Parathyroid adenoma (tissue), 2 donors: ENCODE results near the gene SERINC3.
A peak's percentile ranks its signal among the peaks of the same experiment; 100 is the strongest.

ENCODE experiments used
- H2AFZ ChIP-seq: fragments of 300-600 bp; sonication (generic); one replicate; pipeline ENCODE4 v1.7.0; 2017; ENCODE audit warnings: antibody characterized with exemption, mild to moderate bottlenecking
- H3K27ac ChIP-seq: fragments of 300-600 bp; sonication (generic); one replicate; pipeline ENCODE4 v1.7.0; 2017
- H3K27me3 ChIP-seq: fragments of 300-600 bp; sonication (generic); one replicate; pipeline ENCODE4 v1.7.0; 2017; ENCODE audit warnings: low read length; ENCODE audit not compliant: control insufficient read depth, insufficient read depth
- H3K36me3 ChIP-seq: fragments of 300-600 bp; sonication (generic); one replicate; pipeline ENCODE4 v1.7.0; 2017; ENCODE audit warnings: low read length; ENCODE audit not compliant: control insufficient read depth, insufficient read depth
- H3K4me1 ChIP-seq: fragments of 300-600 bp; sonication (generic); one replicate; pipeline ENCODE4 v1.7.0; 2017; ENCODE audit warnings: control low read depth
- H3K4me2 ChIP-seq: fragments of 300-600 bp; sonication (generic); one replicate; pipeline ENCODE4 v1.7.0; 2017; ENCODE audit warnings: low read length
- H3K4me3 ChIP-seq: fragments of 300-600 bp; sonication (generic); one replicate; pipeline ENCODE4 v1.7.0; 2017; ENCODE audit warnings: low read depth, low read length
- H3K79me2 ChIP-seq: fragments of 300-600 bp; sonication (generic); one replicate; pipeline ENCODE4 v1.7.0; 2017; ENCODE audit warnings: control low read depth
- H3K9ac ChIP-seq: fragments of 300-600 bp; sonication (generic); one replicate; pipeline ENCODE4 v1.7.0; 2017; ENCODE audit warnings: mild to moderate bottlenecking
- H3K9me3 ChIP-seq: fragments of 300-600 bp; sonication (generic); one replicate; pipeline ENCODE4 v1.7.0; 2017; ENCODE audit warnings: low read length; ENCODE audit not compliant: control insufficient read depth
- TF ChIP-seq, protein P1 (sequence below): fragments of 300-600 bp; sonication (generic); IDR thresholded peaks from one replicate; pipeline ENCODE4 v1.7.0; 2017; ENCODE audit warnings: antibody characterized with exemption, mild to moderate bottlenecking
- donor health status: primary hyperparathyroidism.

The SERINC3 gene

DNA sequence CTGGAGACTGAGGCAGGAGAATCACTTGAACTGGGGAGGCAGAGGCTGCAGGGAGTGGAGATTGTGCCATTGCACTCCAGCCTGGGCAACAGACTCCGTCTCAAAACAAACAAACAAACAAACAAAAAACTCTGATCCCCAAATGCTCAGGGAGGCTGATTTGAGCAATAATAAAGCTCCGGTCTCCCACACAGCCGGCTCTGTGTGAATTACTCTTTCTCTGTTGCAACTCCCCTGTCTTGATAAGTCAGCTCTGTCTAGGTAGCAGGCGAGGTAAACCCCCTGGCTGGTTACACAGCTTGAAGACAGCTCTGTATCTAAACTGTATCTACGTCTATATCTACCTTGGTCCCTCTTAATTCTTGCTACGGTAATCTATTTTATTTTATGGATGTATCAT, 6.4 kb upstream of the SERINC3 start:
- no peak overlapping the region for H3K4me3 ChIP-seq
- TF ChIP-seq, protein P1, sequence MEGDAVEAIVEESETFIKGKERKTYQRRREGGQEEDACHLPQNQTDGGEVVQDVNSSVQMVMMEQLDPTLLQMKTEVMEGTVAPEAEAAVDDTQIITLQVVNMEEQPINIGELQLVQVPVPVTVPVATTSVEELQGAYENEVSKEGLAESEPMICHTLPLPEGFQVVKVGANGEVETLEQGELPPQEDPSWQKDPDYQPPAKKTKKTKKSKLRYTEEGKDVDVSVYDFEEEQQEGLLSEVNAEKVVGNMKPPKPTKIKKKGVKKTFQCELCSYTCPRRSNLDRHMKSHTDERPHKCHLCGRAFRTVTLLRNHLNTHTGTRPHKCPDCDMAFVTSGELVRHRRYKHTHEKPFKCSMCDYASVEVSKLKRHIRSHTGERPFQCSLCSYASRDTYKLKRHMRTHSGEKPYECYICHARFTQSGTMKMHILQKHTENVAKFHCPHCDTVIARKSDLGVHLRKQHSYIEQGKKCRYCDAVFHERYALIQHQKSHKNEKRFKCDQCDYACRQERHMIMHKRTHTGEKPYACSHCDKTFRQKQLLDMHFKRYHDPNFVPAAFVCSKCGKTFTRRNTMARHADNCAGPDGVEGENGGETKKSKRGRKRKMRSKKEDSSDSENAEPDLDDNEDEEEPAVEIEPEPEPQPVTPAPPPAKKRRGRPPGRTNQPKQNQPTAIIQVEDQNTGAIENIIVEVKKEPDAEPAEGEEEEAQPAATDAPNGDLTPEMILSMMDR, result no peak

DNA sequence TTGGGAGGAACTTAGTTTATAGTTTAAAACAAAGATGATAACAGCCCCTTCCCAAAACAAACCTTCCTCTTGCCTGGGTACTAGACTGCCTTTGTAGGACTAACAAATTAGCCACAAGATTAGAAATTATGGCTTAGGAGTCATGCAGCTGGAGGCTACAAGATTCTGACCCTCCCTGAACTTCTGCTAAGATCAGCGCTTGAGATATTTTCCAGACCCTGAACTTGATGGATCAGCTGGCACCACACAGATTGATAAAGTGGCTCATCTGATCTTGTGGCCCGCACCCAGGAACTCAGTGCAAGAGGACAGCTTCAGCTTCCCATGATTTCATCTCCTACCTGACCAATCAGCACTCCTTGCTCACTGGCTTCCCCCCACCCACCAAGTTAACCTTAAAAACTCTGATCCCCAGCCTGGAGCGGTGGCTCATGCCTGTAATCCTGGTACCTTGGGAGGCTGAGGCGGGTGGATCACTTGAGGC, 5.9 kb upstream of the SERINC3 start:
- TF ChIP-seq, protein P1, result no peak
- Histone ChIP-seq H3K27me3 (no peaks in the 10 kb centered on the region), H3K36me3 (no peaks in the 10 kb centered on the region), H3K4me2 (no peak overlapping the region), H3K4me3 (no peak overlapping the region), H2AFZ (peak overlapping the region; percentile 72), H3K79me2 (peaks cover 17% of the 10 kb centered on the region), H3K27ac (no peak overlapping the region), H3K9me3 (no peaks in the 10 kb centered on the region), H3K4me1 (peaks cover 2% of the 10 kb centered on the region), H3K9ac (no peak overlapping the region)

More for the DNA sequence above, 6.4 kb upstream of the SERINC3 start:
- H3K27ac ChIP-seq, result no peak overlapping the region
- H3K9me3 ChIP-seq, result no peaks in the 10 kb centered on the region
- H3K4me1 ChIP-seq, result peaks cover 5% of the 10 kb centered on the region
- H3K4me2 ChIP-seq, result no peak overlapping the region
- no peaks in the 10 kb centered on the region for H3K36me3 ChIP-seq
- peaks cover 17% of the 10 kb centered on the region for H3K79me2 ChIP-seq
- peak overlapping the region; percentile 72 for H2AFZ ChIP-seq
- H3K27me3 ChIP-seq, result no peaks in the 10 kb centered on the region
- no peak overlapping the region for H3K9ac ChIP-seq

DNA sequence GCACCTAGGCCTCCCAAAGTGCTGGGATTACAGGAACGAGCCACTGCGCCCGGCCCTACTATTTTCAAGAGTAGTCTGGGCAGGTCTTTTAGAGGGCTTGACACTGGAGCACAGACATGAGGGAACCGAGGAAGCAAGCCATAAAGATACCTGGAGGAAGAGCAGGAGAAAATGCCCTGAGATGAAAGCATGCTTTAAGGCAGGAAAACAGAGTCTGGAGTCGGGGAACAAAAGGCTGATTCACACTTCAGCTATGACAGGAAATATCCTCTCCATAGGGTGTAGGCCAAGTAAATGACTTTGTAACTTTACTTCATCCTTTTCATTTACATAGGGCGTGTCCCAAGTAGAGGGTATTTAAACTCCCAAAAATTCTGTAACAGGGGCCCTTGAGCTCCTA, 4.3 kb upstream of the SERINC3 start:
- H3K27me3 ChIP-seq, result no peaks in the 10 kb centered on the region
- peaks cover 2% of the 10 kb centered on the region for H3K4me1 ChIP-seq
- H3K4me2 ChIP-seq, result no peak overlapping the region
- no peak overlapping the region for H3K4me3 ChIP-seq
- H3K79me2 ChIP-seq, result peaks cover 16% of the 10 kb centered on the region
- no peaks in the 10 kb centered on the region for H3K9me3 ChIP-seq
- H3K27ac ChIP-seq, result no peak overlapping the region
- H3K9ac ChIP-seq, result no peak overlapping the region
- no peaks in the 10 kb centered on the region for H3K36me3 ChIP-seq
- TF ChIP-seq, protein P1, result no peak
- no peak overlapping the region for H2AFZ ChIP-seq

DNA sequence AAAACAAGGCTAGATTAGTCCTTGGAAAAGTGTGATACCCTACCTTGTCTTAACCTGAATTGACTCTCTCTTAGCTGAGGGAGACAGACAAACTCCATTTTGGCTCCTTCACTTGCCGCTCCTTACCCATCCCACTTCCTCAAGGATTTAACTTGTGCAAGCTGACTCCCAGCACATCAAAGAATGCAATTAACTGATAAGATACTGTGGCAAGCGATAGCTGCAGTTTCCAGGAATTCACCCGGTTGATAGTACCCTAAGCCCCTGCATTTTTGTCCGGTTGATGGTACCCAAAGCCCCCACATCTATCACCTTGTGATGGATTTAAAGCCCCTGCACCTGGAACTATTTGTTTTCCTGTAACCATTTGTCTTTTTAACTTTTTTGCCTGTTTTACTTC, 1.9 kb upstream of the SERINC3 start:
- no peak overlapping the region for H3K27ac ChIP-seq
- peaks cover 39% of the 10 kb centered on the region for H3K79me2 ChIP-seq
- peak overlapping the region; percentile 57 for H2AFZ ChIP-seq
- H3K9ac ChIP-seq, result no peak overlapping the region
- H3K9me3 ChIP-seq, result no peaks in the 10 kb centered on the region
- no peaks in the 10 kb centered on the region for H3K27me3 ChIP-seq
- H3K36me3 ChIP-seq, result no peaks in the 10 kb centered on the region
- H3K4me2 ChIP-seq, result no peak overlapping the region
- peaks cover 8% of the 10 kb centered on the region for H3K4me1 ChIP-seq
- H3K4me3 ChIP-seq, result no peak overlapping the region
- TF ChIP-seq, protein P1, result no peak

DNA sequence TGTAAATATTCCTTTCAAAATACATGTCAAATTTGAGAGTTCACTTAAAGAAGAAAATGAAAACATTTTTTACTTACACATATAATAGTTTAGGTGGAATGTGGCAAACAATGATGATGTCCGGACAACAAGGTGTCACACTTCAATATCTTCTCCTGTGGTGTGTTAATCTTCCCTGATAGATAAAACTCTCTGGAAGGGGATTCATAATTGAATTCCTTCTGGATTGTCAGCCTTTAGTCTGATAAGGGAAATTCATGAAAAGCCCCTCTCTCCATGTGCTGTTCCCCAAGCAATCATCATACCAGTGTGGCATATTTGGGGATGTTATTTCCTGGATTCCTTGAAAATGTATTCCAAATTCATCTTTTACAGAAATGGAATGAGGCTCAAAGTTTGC, 971 bp upstream of the SERINC3 start:
- TF ChIP-seq, protein P1, result no peak
- no peak overlapping the region for H3K4me3 ChIP-seq
- no peak overlapping the region for H3K4me2 ChIP-seq
- H3K4me1 ChIP-seq, result peaks cover 9% of the 10 kb centered on the region
- peak overlapping the region; percentile 95 for H3K27ac ChIP-seq
- H3K79me2 ChIP-seq, result peaks cover 47% of the 10 kb centered on the region
- no peaks in the 10 kb centered on the region for H3K36me3 ChIP-seq
- no peak overlapping the region for H3K9ac ChIP-seq
- no peaks in the 10 kb centered on the region for H3K27me3 ChIP-seq
- peak overlapping the region; percentile 57 for H2AFZ ChIP-seq
- no peaks in the 10 kb centered on the region for H3K9me3 ChIP-seq
